IMR-90 (cell line): ENCODE measurements around the gene CPXM2. TPM values are rescaled to one million over a fixed set of nuclear protein-coding genes. Genes with fewer than 3 reads are reported as not detected.

Experiments used
- ATAC-seq: fragments of 200-7000 bp; cut with Tn5 transposase; 2 replicates; pipeline ENCODE4 v1.9.1; 2020; ENCODE audit warnings: low read depth, mild to moderate bottlenecking, moderate library complexity
- BruUV-seq: library from RNA; stranded (reverse); fragments of 400-500 nt; replicated peaks from 2 replicates; lab custom pipeline; 2021; lab: Mats Ljungman, UMichigan
- CTCF ChIA-PET: fragments of 300-600 bp; formaldehyde crosslinking; extraction: SDS; loops from one replicate; lab custom pipeline; 2021; ENCODE audit warnings: antibody characterized with exemption; lab: Yijun Ruan, JAX
- POLR2A ChIA-PET: fragments of 300-600 bp; sonication (Branson Sonifier 250); formaldehyde crosslinking; loops from one replicate; lab custom pipeline; 2022; ENCODE audit warnings: antibody characterized with exemption; ENCODE audit not compliant: unreplicated experiment; lab: Charles Lee
- DNase-seq: peaks from one replicate; pipeline ENCODE4 v3.0.0; 2013
- H2AFZ ChIP-seq: replicated peaks from 2 replicates; pipeline ENCODE3; 2013; ENCODE audit warnings: low read length, mild to moderate bottlenecking; ENCODE audit not compliant: poor library complexity
- H2AK5ac ChIP-seq: 2 replicates; pipeline ENCODE4 v1.6.1; 2013; ENCODE audit warnings: low read depth, low read length, inconsistent platforms
- H2AK9ac ChIP-seq: replicated peaks from 2 replicates; pipeline ENCODE3; 2013; ENCODE audit warnings: mild to moderate bottlenecking, low read depth, low read length, moderate library complexity; ENCODE audit not compliant: poor library complexity
- H2BK120ac ChIP-seq: 2 replicates; pipeline ENCODE4 v1.6.1; 2013; ENCODE audit warnings: low read depth, low read length, inconsistent platforms
- H2BK15ac ChIP-seq: 3 replicates; pipeline ENCODE4 v1.6.1; 2013; ENCODE audit warnings: low read depth, low read length, inconsistent platforms
- H2BK20ac ChIP-seq: 2 replicates; pipeline ENCODE4 v1.6.1; 2013; ENCODE audit warnings: low read depth, mild to moderate bottlenecking, inconsistent platforms, low read length, moderate library complexity
- H2BK5ac ChIP-seq: 2 replicates; pipeline ENCODE4 v1.6.1; 2013; ENCODE audit warnings: mild to moderate bottlenecking, low read depth, low read length, inconsistent platforms; ENCODE audit not compliant: poor library complexity, severe bottlenecking
- H3K14ac ChIP-seq: replicated peaks from 2 replicates; pipeline ENCODE4 v1.6.1; 2013; ENCODE audit warnings: low read depth, low read length, inconsistent platforms
- H3K18ac ChIP-seq: 2 replicates; pipeline ENCODE4 v1.6.1; 2013; ENCODE audit warnings: low read depth, low read length, control low read depth
- H3K23ac ChIP-seq: 2 replicates; pipeline ENCODE4 v1.6.1; 2013; ENCODE audit warnings: low read depth, low read length, inconsistent platforms
- H3K27ac ChIP-seq: 2 replicates; pipeline ENCODE4 v1.5.1; 2013; ENCODE audit warnings: mild to moderate bottlenecking, control low read depth, low read length; ENCODE audit not compliant: insufficient read depth
- H3K27me3 ChIP-seq: 2 replicates; pipeline ENCODE4 v1.6.1; 2013; ENCODE audit warnings: low read length; ENCODE audit not compliant: control insufficient read depth, insufficient read depth
- H3K36me3 ChIP-seq: 2 replicates; pipeline ENCODE4 v1.6.1; 2013; ENCODE audit warnings: low read length, mixed read lengths; ENCODE audit not compliant: control insufficient read depth, insufficient read depth
- H3K4ac ChIP-seq: 2 replicates; pipeline ENCODE4 v1.6.1; 2013; ENCODE audit warnings: low read depth, low read length, inconsistent platforms
- H3K4me1 ChIP-seq: 2 replicates; pipeline ENCODE4 v1.6.1; 2013; ENCODE audit warnings: low read length, mixed read lengths; ENCODE audit not compliant: control insufficient read depth, insufficient read depth
- H3K4me2 ChIP-seq: 2 replicates; pipeline ENCODE4 v1.6.1; 2013; ENCODE audit warnings: low read depth, mild to moderate bottlenecking, control low read depth, low read length, moderate library complexity
- H3K4me3 ChIP-seq: 2 replicates; pipeline ENCODE4 v1.5.1; 2013; ENCODE audit warnings: low read depth, mild to moderate bottlenecking, control low read depth, low read length, moderate library complexity; ENCODE audit not compliant: insufficient read depth
- H3K56ac ChIP-seq: 2 replicates; pipeline ENCODE4 v1.6.1; 2013; ENCODE audit warnings: low read length, inconsistent platforms; ENCODE audit not compliant: insufficient read depth; ENCODE audit errors: extremely low read depth
- H3K79me1 ChIP-seq, 2 experiments: 2 replicates each; pipeline ENCODE4 v1.6.1; 2013; ENCODE audit warnings: low read length in 2 of 2, inconsistent platforms in 1 of 2, low read depth in 1 of 2
- H3K9ac ChIP-seq: 2 replicates; pipeline ENCODE4 v1.6.1; 2013; ENCODE audit warnings: low read depth, low read length, control low read depth
- H3K9me1 ChIP-seq: 2 replicates; pipeline ENCODE4 v1.6.1; 2013; ENCODE audit warnings: low read length, inconsistent platforms; ENCODE audit not compliant: insufficient read depth
- H3K9me3 ChIP-seq: 2 replicates; pipeline ENCODE4 v1.6.1; 2013; ENCODE audit warnings: low read length; ENCODE audit not compliant: control insufficient read depth, insufficient read depth
- H4K20me1 ChIP-seq: 2 replicates; pipeline ENCODE4 v1.6.1; 2013; ENCODE audit warnings: low read length, inconsistent platforms; ENCODE audit not compliant: insufficient read depth
- H4K5ac ChIP-seq: 2 replicates; pipeline ENCODE4 v1.6.1; 2013; ENCODE audit warnings: mild to moderate bottlenecking, low read depth, low read length, control low read depth
- H4K8ac ChIP-seq, 2 experiments: 2 replicates each; pipeline ENCODE4 v1.6.1; 2013; ENCODE audit warnings: low read depth in 2 of 2, low read length in 2 of 2, control low read depth in 1 of 2, inconsistent platforms in 1 of 2
- H4K91ac ChIP-seq: 2 replicates; pipeline ENCODE4 v1.6.1; 2013; ENCODE audit warnings: low read depth, low read length, inconsistent platforms; ENCODE audit not compliant: insufficient read depth
- BHLHE40 ChIP-seq: fragments of 150-350 bp; IDR thresholded peaks from 2 replicates; pipeline ENCODE4 v1.6.1; 2016; ENCODE audit warnings: mild to moderate bottlenecking, low read depth, low read length
- CEBPB ChIP-seq: IDR thresholded peaks from 2 replicates; pipeline ENCODE4 v1.6.1; 2012; ENCODE audit warnings: low read depth, low read length, improper control_type of control experiment
- CHD1 ChIP-seq: IDR thresholded peaks from 2 replicates; pipeline ENCODE4 v1.6.1; 2012; ENCODE audit warnings: low read depth, low read length, improper control_type of control experiment
- CTCF ChIP-seq: conservative IDR thresholded peaks from 2 replicates; pipeline ENCODE4 v1.5.1; 2012; ENCODE audit warnings: mild to moderate bottlenecking, low read depth, low read length, improper control_type of control experiment
- ELK1 ChIP-seq: fragments of 150-350 bp; IDR thresholded peaks from 2 replicates; pipeline ENCODE4 v1.6.1; 2016; ENCODE audit warnings: low read depth, mild to moderate bottlenecking, low read length, moderate library complexity, borderline replicate concordance
- FOS ChIP-seq: fragments of 150-350 bp; IDR thresholded peaks from 2 replicates; pipeline ENCODE4 v1.6.1; 2016; ENCODE audit warnings: low read depth, low read length
- MAFK ChIP-seq: IDR thresholded peaks from 2 replicates; pipeline ENCODE4 v1.6.1; 2012; ENCODE audit warnings: low read depth, low read length, improper control_type of control experiment
- MAZ ChIP-seq: IDR thresholded peaks from 2 replicates; pipeline ENCODE4 v1.6.1; 2012; ENCODE audit warnings: low read depth, mild to moderate bottlenecking, low read length, improper control_type of control experiment, moderate library complexity, borderline replicate concordance
- MXI1 ChIP-seq: IDR thresholded peaks from 2 replicates; pipeline ENCODE4 v1.6.1; 2012; ENCODE audit warnings: low read depth, mild to moderate bottlenecking, low read length, moderate library complexity, borderline replicate concordance
- NFE2L2 ChIP-seq: fragments of 150-350 bp; IDR thresholded peaks from 2 replicates; pipeline ENCODE4 v1.6.1; 2016; ENCODE audit warnings: low read depth, mild to moderate bottlenecking, low read length
- POLR2A ChIP-seq: IDR thresholded peaks from 2 replicates; pipeline ENCODE4 v1.6.1; 2012; ENCODE audit warnings: mild to moderate bottlenecking, low read depth, low read length
- RAD21 ChIP-seq: IDR thresholded peaks from 2 replicates; pipeline ENCODE4 v1.6.1; 2012; ENCODE audit warnings: low read length, improper control_type of control experiment
- RCOR1 ChIP-seq: IDR thresholded peaks from 2 replicates; pipeline ENCODE4 v1.6.1; 2012; ENCODE audit warnings: mild to moderate bottlenecking, low read length, improper control_type of control experiment; ENCODE audit not compliant: insufficient replicate concordance
- RFX5 ChIP-seq: IDR thresholded peaks from 2 replicates; pipeline ENCODE4 v1.8.0; 2012; ENCODE audit warnings: low read depth, mild to moderate bottlenecking, low read length, moderate library complexity
- SMC3 ChIP-seq: fragments of 150-350 bp; IDR thresholded peaks from 2 replicates; pipeline ENCODE4 v1.6.1; 2016; ENCODE audit warnings: low read depth, mild to moderate bottlenecking, antibody characterized with exemption, low read length, moderate library complexity
- USF2 ChIP-seq: fragments of 150-350 bp; IDR thresholded peaks from 2 replicates; pipeline ENCODE4 v1.6.1; 2017; ENCODE audit warnings: mild to moderate bottlenecking, antibody characterized with exemption, low read length, low read depth
- WGBS, 2 experiments: methylation state at CpG; one replicate each; pipeline versions ENCODE4 v1.1.5 to v1.1.7; 2013; ENCODE audit warnings: missing lambda C conversion rate in 2 of 2; ENCODE audit not compliant: insufficient read length in 1 of 2; ENCODE audit errors: extremely low coverage in 2 of 2; 5-methylcytosine and 5-hydroxymethylcytosine counted together
- dilution Hi-C: fragments of 300-500 bp; cut with HindIII; formaldehyde crosslinking; loops from one replicate; pipeline ENCODE4 v1.14.3; 2018; ENCODE audit warnings: low sequenced_read_pairs; ENCODE audit not compliant: unreplicated experiment
- in situ Hi-C: fragments of 300-500 bp; cut with MboI; formaldehyde crosslinking; loops from 3 replicates; pipeline ENCODE4 v1.14.3; 2019; ENCODE audit warnings: low sequenced_read_pairs, inconsistent platforms, mixed read lengths
- intact Hi-C: fragments of 100-400 bp; cut with micrococcal nuclease; formaldehyde crosslinking; loops from 2 replicates; pipeline ENCODE4 v1.10.0; 2022
- polyA plus RNA-seq, 3 experiments: library from polyadenylated mRNA; depleted of rRNA; stranded (reverse); fragments of >200 nt; gene quantifications; 2 replicates each; pipeline ENCODE4 v1.2.3, GENCODE V29; 2012; ENCODE audit warnings: low replicate concordance in 1 of 3
- total RNA-seq: library from RNA; depleted of rRNA; stranded (reverse); fragments of >200 nt; gene quantifications from 2 replicates; pipeline ENCODE4 v1.2.3, GENCODE V29; 2012

CPXM2 gene
- total and polyA plus RNA-seq, 2 of the 4 experiments (the other 2 are of a cell fraction): not detected

GRCh38 chr10:123766012-123766411 lies 125.6 kb downstream of the CPXM2 start:
- no peaks in the 10 kb centered on the region for H3K79me1 ChIP-seq
- H3K14ac ChIP-seq: no peak overlapping the region
- TF ChIP-seq CEBPB (no peak), POLR2A (no peak), RCOR1 (no peak), CHD1 (no peak), FOS (no peak), CTCF (no peak), NFE2L2 (no peak), MAZ (no peak), RFX5 (no peak), USF2 (no peak), SMC3 (no peak), MXI1 (no peak), RAD21 (no peak), MAFK (no peak), BHLHE40 (no peak), ELK1 (no peak)
- WGBS, 2 experiments: no CpG with 5 or more reads among the region's 3 CpGs
- H3K4me1 ChIP-seq: no peaks in the 10 kb centered on the region
- H4K91ac ChIP-seq: no peak overlapping the region
- no peak overlapping the region for H3K4me3 ChIP-seq
- dilution Hi-C loops: no loop called here
- in situ Hi-C loops: no loop called here
- H3K56ac ChIP-seq: no peak overlapping the region
- H4K20me1 ChIP-seq: no peaks in the 10 kb centered on the region
- H3K4me2 ChIP-seq: no peak overlapping the region
- H3K23ac ChIP-seq: no peak overlapping the region
- H3K36me3 ChIP-seq: no peaks in the 10 kb centered on the region
- intact Hi-C loops: no loop called here
- BruUV-seq: no TSS peak
- no peak overlapping the region for H2BK120ac ChIP-seq
- no peak overlapping the region for H2AK5ac ChIP-seq
- H2BK15ac ChIP-seq: no peak overlapping the region
- H4K5ac ChIP-seq: no peak overlapping the region
- H3K9me1 ChIP-seq: no peaks in the 10 kb centered on the region
- CTCF ChIA-PET: no interaction called here
- no peak overlapping the region for H4K8ac ChIP-seq
- no peak overlapping the region for H3K9ac ChIP-seq
- no peaks in the 10 kb centered on the region for H3K27me3 ChIP-seq
- DNase-seq (no peak), ATAC-seq (no peak)
- H3K18ac ChIP-seq: no peak overlapping the region
- no peak overlapping the region for H3K4ac ChIP-seq
- H2BK20ac ChIP-seq: no peak overlapping the region
- H3K27ac ChIP-seq: no peak overlapping the region
- no peak overlapping the region for H2AK9ac ChIP-seq
- peaks cover 24% of the 10 kb centered on the region for H3K9me3 ChIP-seq
- H2AFZ ChIP-seq: no peak overlapping the region
- POLR2A ChIA-PET: no interaction called here
- H2BK5ac ChIP-seq: no peak overlapping the region
